Measurements from ENCODE around the gene SIGLEC8.

Gene SIGLEC8

GRCh38 chr19:51479531-51480331 lies 21.5 kb upstream of the SIGLEC8 start:
- TF ChIP-seq CTCF (IDR thresholded peaks at IDR 0.05): no peak
- TF ChIP-seq ZFX (IDR thresholded peaks at IDR 0.05; ENCODE audit: borderline replicate concordance): no peak
- no peak overlapping the region for H3K27ac ChIP-seq

GRCh38 chr19:51478381-51479234 lies 20.4 kb upstream of the SIGLEC8 start, which contains the start of gene CEACAM18:
Gene CEACAM18 (plus strand): TSS chr19:51478539.
- no peak within 1 kb of the TSS for H3K27ac ChIP-seq
- TF ChIP-seq ZFX (IDR thresholded peaks at IDR 0.05; ENCODE audit: borderline replicate concordance): no peak

GRCh38 chr19:51477344-51477743 lies 19.1 kb upstream of the SIGLEC8 start:
- H3K27ac ChIP-seq: no peak overlapping the region
- TF ChIP-seq ZFX (IDR thresholded peaks at IDR 0.05; ENCODE audit: borderline replicate concordance): no peak
- TF ChIP-seq CTCF (IDR thresholded peaks at IDR 0.05): no peak

GRCh38 chr19:51476164-51476563 lies 17.9 kb upstream of the SIGLEC8 start:
- TF ChIP-seq CTCF (IDR thresholded peaks at IDR 0.05): no peak
- no peak for TF ChIP-seq ZFX (IDR thresholded peaks at IDR 0.05; ENCODE audit: borderline replicate concordance)
- no peak overlapping the region for H3K27ac ChIP-seq

- TF ChIP-seq ZFX (IDR thresholded peaks at IDR 0.05; ENCODE audit: borderline replicate concordance) (no peak), CTCF (IDR thresholded peaks at IDR 0.05) (peak; percentile 94)
- H3K27ac ChIP-seq: no peak overlapping the region
Observed at GRCh38 chr19:51473009-51473707, 14.9 kb upstream of the SIGLEC8 start.

GRCh38 chr19:51472607-51473006 lies 14.4 kb upstream of the SIGLEC8 start:
- TF ChIP-seq CTCF (IDR thresholded peaks at IDR 0.05): no peak
- TF ChIP-seq ZFX (IDR thresholded peaks at IDR 0.05; ENCODE audit: borderline replicate concordance): no peak
- H3K27ac ChIP-seq: no peak overlapping the region

- no peak for TF ChIP-seq CTCF (IDR thresholded peaks at IDR 0.05)
- no peak for TF ChIP-seq ZFX (IDR thresholded peaks at IDR 0.05; ENCODE audit: borderline replicate concordance)
Observed at GRCh38 chr19:51471527-51471926, 13.3 kb upstream of the SIGLEC8 start.

More at GRCh38 chr19:51471527-51471926, 13.3 kb upstream of the SIGLEC8 start:
- no peak overlapping the region for H3K27ac ChIP-seq

Measured in 22Rv1 (cell line).